Right lobe of liver (tissue), 4 donors: ENCODE measurements around the gene KIR2DL4.
"Not testable (repeated sequence)": the region's sequence is repeated elsewhere in the genome, so short reads cannot be mapped to it uniquely, and the experiment has no call there.

Experiments used
- POLR2A ChIP-seq: fragments of 450-650 bp; IDR thresholded peaks from one replicate; pipeline ENCODE4 v1.6.1; 2017; ENCODE audit warnings: antibody characterized with exemption, mild to moderate bottlenecking
- TF ChIP-seq, protein P1 (sequence below), 4 donors: fragments of 200-600 bp in 3 of 4; fragments of 450-650 bp in 1 of 4; IDR thresholded peaks; one replicate each; pipeline versions ENCODE4 v1.5.1 to v1.8.0; 2016 to 2022; ENCODE audit warnings: antibody characterized with exemption in 4 of 4, mild to moderate bottlenecking in 2 of 4
- donor health status: DM: no; HTN: no; CAD: no.
- donor health status: DM: no; HTN: no; CAD: no.
- donor health status: DM: no; HTN: yes; CAD: no.

GRCh38 chr19:54756204-54757110 lies 47.0 kb upstream of the KIR2DL4 start:
- TF ChIP-seq, protein P1, sequence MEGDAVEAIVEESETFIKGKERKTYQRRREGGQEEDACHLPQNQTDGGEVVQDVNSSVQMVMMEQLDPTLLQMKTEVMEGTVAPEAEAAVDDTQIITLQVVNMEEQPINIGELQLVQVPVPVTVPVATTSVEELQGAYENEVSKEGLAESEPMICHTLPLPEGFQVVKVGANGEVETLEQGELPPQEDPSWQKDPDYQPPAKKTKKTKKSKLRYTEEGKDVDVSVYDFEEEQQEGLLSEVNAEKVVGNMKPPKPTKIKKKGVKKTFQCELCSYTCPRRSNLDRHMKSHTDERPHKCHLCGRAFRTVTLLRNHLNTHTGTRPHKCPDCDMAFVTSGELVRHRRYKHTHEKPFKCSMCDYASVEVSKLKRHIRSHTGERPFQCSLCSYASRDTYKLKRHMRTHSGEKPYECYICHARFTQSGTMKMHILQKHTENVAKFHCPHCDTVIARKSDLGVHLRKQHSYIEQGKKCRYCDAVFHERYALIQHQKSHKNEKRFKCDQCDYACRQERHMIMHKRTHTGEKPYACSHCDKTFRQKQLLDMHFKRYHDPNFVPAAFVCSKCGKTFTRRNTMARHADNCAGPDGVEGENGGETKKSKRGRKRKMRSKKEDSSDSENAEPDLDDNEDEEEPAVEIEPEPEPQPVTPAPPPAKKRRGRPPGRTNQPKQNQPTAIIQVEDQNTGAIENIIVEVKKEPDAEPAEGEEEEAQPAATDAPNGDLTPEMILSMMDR (IDR thresholded peaks at IDR 0.05) = not testable (repeated sequence)
- not testable (repeated sequence) for TF ChIP-seq POLR2A
